Measurements from ENCODE around the gene GOLPH3L.

GRCh38 chr1:150706091-150706490, 9.1 kb upstream of the GOLPH3L start:
- TF ChIP-seq CTCF (conservative IDR thresholded peaks at IDR 0.05; ENCODE audit: low read length) (no peak), EZH2phosphoT487 (IDR thresholded peaks at IDR 0.05; ENCODE audit: borderline replicate concordance) (no peak)
